Upper lobe of right lung (tissue), 1 donor: Measurements from ENCODE around the gene ACLY. TPM values are rescaled to one million over a fixed set of nuclear protein-coding genes. Genes with fewer than 3 reads are reported as not detected.
"Not testable (repeated sequence)": the region's sequence is repeated elsewhere in the genome, so short reads cannot be mapped to it uniquely, and the experiment has no call there.

Source experiments
- ATAC-seq: fragments of 200-7000 bp; cut with Tn5 transposase; one replicate; pipeline ENCODE4 v1.9.1; 2020; ENCODE audit warnings: mild to moderate bottlenecking, moderate library complexity
- DNase-seq: peaks from one replicate; pipeline ENCODE4 v3.0.0-alpha.2; 2020
- H3K27ac ChIP-seq: fragments of 200-600 bp; one replicate; pipeline ENCODE4 v1.8.0; 2022
- H3K27me3 ChIP-seq: fragments of 200-600 bp; one replicate; pipeline ENCODE4 v1.8.0; 2022; ENCODE audit warnings: mild to moderate bottlenecking
- H3K36me3 ChIP-seq: fragments of 200-600 bp; one replicate; pipeline ENCODE4 v1.8.0; 2022
- H3K4me1 ChIP-seq: fragments of 200-600 bp; one replicate; pipeline ENCODE4 v1.8.0; 2022
- H3K4me3 ChIP-seq: fragments of 200-600 bp; one replicate; pipeline ENCODE4 v1.8.0; 2022; ENCODE audit warnings: mild to moderate bottlenecking
- H3K9me3 ChIP-seq: fragments of 200-600 bp; one replicate; pipeline ENCODE4 v1.8.0; 2022
- intact Hi-C: fragments of 100-400 bp; cut with DNase I; formaldehyde crosslinking; loops from one replicate; pipeline ENCODE4 v1.11.0; 2022
- total RNA-seq: library from RNA; stranded (reverse); fragmentation: NEBNext Ultra II Directional; extraction: Animal tissue kit (Norgen Biotek cat#: 25700); gene quantifications from one replicate; pipeline ENCODE4 v1.2.1, GENCODE V29; 2021
- TF ChIP-seq, protein P1 (sequence below): fragments of 200-600 bp; IDR thresholded peaks from one replicate; pipeline ENCODE4 v1.8.0; 2022; ENCODE audit warnings: antibody characterized with exemption
- donor health status: DM: no; HTN: yes; CAD: no; lungs with severe emphysema.

The ACLY gene
- total RNA-seq, 1 donor from 2014 or later: 112 TPM

DNA sequence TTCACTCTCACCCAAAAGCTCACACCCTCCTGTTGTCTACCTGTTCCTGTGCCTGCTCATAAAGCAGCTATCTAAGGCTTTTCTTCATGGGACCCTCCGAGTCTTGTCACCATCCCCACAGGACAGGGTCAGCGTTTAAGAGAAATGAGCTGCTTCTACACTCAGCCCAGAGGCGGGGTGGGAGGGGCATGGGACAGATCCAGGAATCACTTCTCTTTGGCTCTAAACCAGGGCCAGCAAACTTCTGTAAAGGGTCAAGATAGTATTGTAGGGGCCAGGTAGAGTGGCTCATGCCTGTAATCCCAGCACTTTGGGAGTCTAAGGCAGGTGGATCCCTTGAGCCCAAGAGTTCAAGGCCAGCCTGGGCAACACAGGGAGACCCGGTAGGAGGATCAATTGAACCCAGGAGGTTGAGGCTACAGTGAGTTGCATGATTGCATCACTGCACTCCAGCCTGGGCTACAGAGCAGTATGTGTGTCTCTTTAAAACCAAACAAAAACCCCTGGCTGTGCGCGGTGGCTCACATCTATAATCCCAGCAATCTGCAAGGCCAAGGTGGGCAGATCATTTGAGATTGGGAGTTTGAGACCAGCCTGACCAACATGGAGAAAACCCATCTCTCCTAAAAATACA, 30.3 kb downstream of the ACLY start:
- Histone ChIP-seq H3K27me3 (no peaks in the 10 kb centered on the region), H3K36me3 (peaks cover 98% of the 10 kb centered on the region), H3K4me1 (no peaks in the 10 kb centered on the region), H3K27ac (no peak overlapping the region), H3K4me3 (no peak overlapping the region), H3K9me3 (no peaks in the 10 kb centered on the region)
- no peak for ATAC-seq
- TF ChIP-seq, protein P1, sequence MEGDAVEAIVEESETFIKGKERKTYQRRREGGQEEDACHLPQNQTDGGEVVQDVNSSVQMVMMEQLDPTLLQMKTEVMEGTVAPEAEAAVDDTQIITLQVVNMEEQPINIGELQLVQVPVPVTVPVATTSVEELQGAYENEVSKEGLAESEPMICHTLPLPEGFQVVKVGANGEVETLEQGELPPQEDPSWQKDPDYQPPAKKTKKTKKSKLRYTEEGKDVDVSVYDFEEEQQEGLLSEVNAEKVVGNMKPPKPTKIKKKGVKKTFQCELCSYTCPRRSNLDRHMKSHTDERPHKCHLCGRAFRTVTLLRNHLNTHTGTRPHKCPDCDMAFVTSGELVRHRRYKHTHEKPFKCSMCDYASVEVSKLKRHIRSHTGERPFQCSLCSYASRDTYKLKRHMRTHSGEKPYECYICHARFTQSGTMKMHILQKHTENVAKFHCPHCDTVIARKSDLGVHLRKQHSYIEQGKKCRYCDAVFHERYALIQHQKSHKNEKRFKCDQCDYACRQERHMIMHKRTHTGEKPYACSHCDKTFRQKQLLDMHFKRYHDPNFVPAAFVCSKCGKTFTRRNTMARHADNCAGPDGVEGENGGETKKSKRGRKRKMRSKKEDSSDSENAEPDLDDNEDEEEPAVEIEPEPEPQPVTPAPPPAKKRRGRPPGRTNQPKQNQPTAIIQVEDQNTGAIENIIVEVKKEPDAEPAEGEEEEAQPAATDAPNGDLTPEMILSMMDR: no peak
- intact Hi-C loops: no loop called here
- no peak for DNase-seq

DNA sequence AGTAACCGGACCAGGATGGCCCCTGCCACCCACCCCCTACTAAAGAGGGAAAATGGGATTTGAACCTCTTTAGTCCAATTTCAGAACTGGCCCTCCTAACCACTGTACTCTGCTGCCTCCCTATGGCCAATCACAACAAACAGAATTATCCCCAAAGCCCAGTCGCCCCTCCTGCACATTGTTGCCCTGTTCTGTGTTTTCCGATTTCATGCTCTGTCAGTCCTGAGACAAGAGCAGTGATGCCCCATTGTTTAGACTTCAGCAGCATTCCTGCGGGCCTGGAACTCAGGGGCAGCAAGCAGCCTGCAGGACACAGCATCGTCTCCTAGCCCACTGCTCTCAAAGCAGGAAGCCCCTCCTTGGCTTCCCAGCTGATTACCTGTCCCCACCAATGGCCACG, 33.0 kb downstream of the ACLY start:
- Histone ChIP-seq H3K27ac (no peak overlapping the region), H3K36me3 (peaks cover 96% of the 10 kb centered on the region), H3K4me1 (no peaks in the 10 kb centered on the region), H3K4me3 (no peak overlapping the region), H3K27me3 (no peaks in the 10 kb centered on the region), H3K9me3 (no peaks in the 10 kb centered on the region)
- ATAC-seq (peak; percentile 21), DNase-seq (no peak)
- TF ChIP-seq, protein P1: peak; percentile 22
- intact Hi-C loops: no loop called here

DNA sequence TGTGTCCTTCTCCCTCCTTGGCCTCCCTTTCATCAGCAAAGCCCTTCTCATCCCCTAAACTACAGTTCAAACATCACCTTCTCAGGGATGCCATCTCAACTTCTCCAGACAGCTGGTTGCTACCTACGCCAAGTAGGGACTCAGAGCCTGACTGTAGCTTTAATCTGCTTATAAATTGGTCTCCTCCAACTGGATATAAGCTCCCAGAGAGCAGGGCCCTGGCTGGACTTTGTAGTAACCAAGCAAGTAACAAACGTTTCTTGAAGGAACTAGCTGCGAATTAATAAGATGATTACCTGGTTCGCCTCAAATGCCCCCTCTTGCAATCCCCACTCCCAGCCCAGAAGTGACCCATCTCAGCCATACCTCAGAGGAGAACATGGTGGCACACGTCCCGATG, 36.0 kb downstream of the ACLY start:
- Histone ChIP-seq H3K4me1 (no peaks in the 10 kb centered on the region), H3K27me3 (no peaks in the 10 kb centered on the region), H3K4me3 (no peak overlapping the region), H3K27ac (no peak overlapping the region), H3K36me3 (peaks cover 95% of the 10 kb centered on the region), H3K9me3 (no peaks in the 10 kb centered on the region)
- DNase-seq: no peak
- intact Hi-C loops: no loop called here
- ATAC-seq: no peak
- TF ChIP-seq, protein P1: no peak

DNA sequence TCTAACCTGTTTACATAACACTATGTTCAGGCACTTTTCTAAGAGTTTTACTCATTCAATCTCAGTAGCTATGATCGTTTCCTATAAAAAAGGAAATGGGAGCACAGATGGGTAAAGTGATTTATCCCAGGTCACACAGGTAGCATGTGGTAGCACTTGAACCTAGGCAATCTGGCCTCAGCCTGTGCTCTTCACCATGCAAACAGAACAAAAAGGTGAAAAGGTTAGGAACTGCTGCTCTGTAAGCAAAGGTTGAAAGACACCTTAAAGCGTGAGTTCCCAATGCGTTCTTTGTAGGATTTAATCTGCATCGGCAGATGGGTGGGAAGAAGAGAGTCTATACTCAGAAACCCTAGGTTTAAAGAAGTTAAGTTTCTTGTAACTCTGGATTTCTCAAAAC, 38.6 kb downstream of the ACLY start:
- TF ChIP-seq, protein P1: no peak
- Histone ChIP-seq H3K9me3 (no peaks in the 10 kb centered on the region), H3K27me3 (no peaks in the 10 kb centered on the region), H3K36me3 (peaks cover 83% of the 10 kb centered on the region), H3K27ac (no peak overlapping the region), H3K4me1 (no peaks in the 10 kb centered on the region), H3K4me3 (no peak overlapping the region)
- ATAC-seq (no peak), DNase-seq (no peak)
- intact Hi-C loops: no loop called here

DNA sequence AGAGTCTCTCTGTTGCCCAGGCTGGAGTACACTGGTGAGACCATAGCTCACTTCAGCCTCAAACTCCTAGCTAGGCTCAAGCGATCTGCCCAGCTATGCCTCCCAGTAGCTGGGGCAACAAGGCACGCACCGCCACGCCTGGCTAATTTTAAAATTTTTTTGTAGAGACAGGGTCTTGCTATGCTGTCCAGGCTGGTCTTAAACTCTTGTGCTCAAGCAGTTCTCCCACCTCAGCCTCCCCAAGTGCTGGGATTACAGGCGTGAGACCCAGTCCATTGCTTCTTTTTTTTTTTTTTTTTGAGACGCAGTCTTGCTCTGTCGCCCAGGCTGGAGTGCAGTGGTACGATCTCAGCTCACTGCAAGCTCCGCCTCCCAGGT, 44.5 kb downstream of the ACLY start:
- H3K4me3 ChIP-seq, H3K4me1 ChIP-seq, H3K27ac ChIP-seq, intact Hi-C loops, ATAC-seq, H3K27me3 ChIP-seq, H3K9me3 ChIP-seq: not testable (repeated sequence)
- peaks cover 76% of the 10 kb centered on the region for H3K36me3 ChIP-seq
- peak; percentile 26 for DNase-seq

DNA sequence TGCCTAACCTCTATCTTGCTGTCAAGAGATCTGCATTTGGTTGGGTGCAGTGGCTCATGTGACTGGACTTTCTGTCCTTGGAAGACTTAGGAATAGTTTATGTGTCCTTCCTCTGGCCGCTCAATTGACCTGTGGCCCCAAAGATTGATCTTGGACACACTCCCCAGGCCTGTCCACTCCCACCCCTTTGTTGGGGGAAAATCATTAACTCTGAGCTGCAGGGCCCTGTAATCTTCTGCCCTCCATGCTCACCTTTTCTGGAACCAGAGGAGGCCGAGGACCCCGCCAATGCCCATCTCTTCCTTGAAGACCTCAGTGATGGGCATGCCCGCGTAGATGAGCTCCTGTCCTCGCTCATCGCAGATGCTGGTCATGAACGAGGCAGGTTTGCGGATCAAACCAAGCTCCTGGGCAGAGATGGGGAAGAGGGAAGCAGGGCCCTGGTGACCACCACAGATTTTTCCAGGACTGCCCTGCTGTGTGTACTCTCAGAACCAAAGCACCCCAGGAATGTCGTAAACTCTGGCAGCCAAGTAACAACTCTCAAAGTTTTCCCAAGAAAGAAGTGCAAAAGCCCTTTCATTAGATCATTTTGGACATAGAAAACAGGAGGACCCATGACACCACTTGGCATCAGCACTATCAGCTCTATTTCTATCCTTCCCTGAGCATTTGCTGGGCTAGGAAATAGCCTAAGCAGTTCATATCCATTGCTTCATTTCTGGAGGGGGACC, 45.0 kb downstream of the ACLY start:
- DNase-seq: peak; percentile 27
- Histone ChIP-seq H3K36me3 (peaks cover 76% of the 10 kb centered on the region), H3K4me3 (no peak overlapping the region), H3K27me3 (no peaks in the 10 kb centered on the region), H3K9me3 (no peaks in the 10 kb centered on the region), H3K4me1 (no peaks in the 10 kb centered on the region), H3K27ac (no peak overlapping the region)
- intact Hi-C loops: no loop called here
- TF ChIP-seq, protein P1: no peak
- no peak for ATAC-seq
